Body of pancreas (tissue), 4 donors: ENCODE measurements around the gene CLEC11A. TPM values are rescaled to one million over a fixed set of nuclear protein-coding genes. Genes with fewer than 3 reads are reported as not detected.
"Not testable (repeated sequence)": the region's sequence is repeated elsewhere in the genome, so short reads cannot be mapped to it uniquely, and the experiment has no call there.

Experiments
- ATAC-seq: fragments of 150-250 bp; one replicate; pipeline ENCODE4 v1.9.1; 2016
- DNase-seq, 4 donors: peaks; one replicate each; pipeline ENCODE4 v3.0.0-alpha.2; 2019
- H3K27ac ChIP-seq, 4 donors: fragments of 200-600 bp; sonication (generic); 1 replicate in 3 of 4; 2 replicates in 1 of 4; pipeline versions ENCODE4 v1.5.1 to v1.6.1; 2016 to 2019; ENCODE audit warnings: mild to moderate bottlenecking in 1 of 4, mixed read lengths in 1 of 4, moderate library complexity in 1 of 4
- H3K27me3 ChIP-seq, 2 donors: fragments of 200-600 bp; sonication (generic); one replicate each; pipeline ENCODE4 v1.6.0; 2016; ENCODE audit warnings: mild to moderate bottlenecking in 1 of 2
- H3K36me3 ChIP-seq, 2 donors: fragments of 200-600 bp; sonication (generic); replicated peaks in 1 of 2; 2 replicates each; pipeline ENCODE4 v1.5.1; 2016; ENCODE audit warnings: low read depth in 2 of 2; ENCODE audit not compliant: insufficient read depth in 1 of 2
- H3K4me1 ChIP-seq: fragments of 200-600 bp; sonication (generic); one replicate; pipeline ENCODE4 v1.6.0; 2016
- H3K4me3 ChIP-seq, 2 donors: fragments of 200-600 bp; sonication (generic); 1 replicate in 1 of 2; 2 replicates in 1 of 2; pipeline ENCODE4 v1.5.1; 2016 to 2019
- H3K9me3 ChIP-seq, 3 donors: fragments of 200-600 bp; sonication (generic); 1 replicate in 2 of 3; 2 replicates in 1 of 3; pipeline ENCODE4 v1.5.1; 2016
- POLR2A ChIP-seq, 3 donors: fragments of 450-650 bp; IDR thresholded peaks; one replicate each; pipeline ENCODE4 v1.6.1; 2016; ENCODE audit warnings: antibody characterized with exemption in 3 of 3, mild to moderate bottlenecking in 2 of 3
- WGBS, 2 donors: methylation state at CpG; one replicate each; pipeline ENCODE4 v1.1.5; 2017; 5-methylcytosine and 5-hydroxymethylcytosine counted together
- intact Hi-C: fragments of 100-400 bp; cut with DNase I; formaldehyde crosslinking; loops from one replicate; pipeline ENCODE4 v1.15.1; 2023
- total RNA-seq, 2 donors: library from RNA; depleted of rRNA; stranded (reverse); fragments of >200 nt; gene quantifications; one replicate each; pipeline ENCODE4 v1.1.0, GENCODE V29; 2016
- TF ChIP-seq, protein P1 (sequence below), 7 experiments: fragments of 450-650 bp in 4 of 7; fragments of 200-600 bp in 3 of 7; sonication (generic) in 3 of 7; IDR thresholded peaks; one replicate each; pipeline ENCODE4 v1.5.1; 2016 to 2019; ENCODE audit warnings: antibody characterized with exemption in 7 of 7

The CLEC11A gene
- total RNA-seq, 2 donors from 2014 or later = 5.2 to 24.1 TPM

DNA sequence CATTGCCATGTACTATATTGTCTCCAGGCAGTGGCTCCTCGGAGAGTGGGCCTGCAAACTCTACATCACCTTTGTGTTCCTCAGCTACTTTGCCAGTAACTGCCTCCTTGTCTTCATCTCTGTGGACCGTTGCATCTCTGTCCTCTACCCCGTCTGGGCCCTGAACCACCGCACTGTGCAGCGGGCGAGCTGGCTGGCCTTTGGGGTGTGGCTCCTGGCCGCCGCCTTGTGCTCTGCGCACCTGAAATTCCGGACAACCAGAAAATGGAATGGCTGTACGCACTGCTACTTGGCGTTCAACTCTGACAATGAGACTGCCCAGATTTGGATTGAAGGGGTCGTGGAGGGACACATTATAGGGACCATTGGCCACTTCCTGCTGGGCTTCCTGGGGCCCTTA lies 47.7 kb downstream of the CLEC11A start:
- intact Hi-C loops = no loop called here
- peaks cover 0 to 5% (median 0%) of the 10 kb centered on the region in 3 donors for H3K9me3 ChIP-seq
- H3K27ac ChIP-seq = no peak overlapping the region
- no peaks in the 10 kb centered on the region for H3K27me3 ChIP-seq
- no peak overlapping the region for H3K4me3 ChIP-seq
- ATAC-seq = no peak
- H3K36me3 ChIP-seq = no peaks in the 10 kb centered on the region
- WGBS, 2 donors = 69 to 75% methylated on average over 9 to 13 of the region's 13 CpGs
- no peak for DNase-seq
- TF ChIP-seq, protein P1, sequence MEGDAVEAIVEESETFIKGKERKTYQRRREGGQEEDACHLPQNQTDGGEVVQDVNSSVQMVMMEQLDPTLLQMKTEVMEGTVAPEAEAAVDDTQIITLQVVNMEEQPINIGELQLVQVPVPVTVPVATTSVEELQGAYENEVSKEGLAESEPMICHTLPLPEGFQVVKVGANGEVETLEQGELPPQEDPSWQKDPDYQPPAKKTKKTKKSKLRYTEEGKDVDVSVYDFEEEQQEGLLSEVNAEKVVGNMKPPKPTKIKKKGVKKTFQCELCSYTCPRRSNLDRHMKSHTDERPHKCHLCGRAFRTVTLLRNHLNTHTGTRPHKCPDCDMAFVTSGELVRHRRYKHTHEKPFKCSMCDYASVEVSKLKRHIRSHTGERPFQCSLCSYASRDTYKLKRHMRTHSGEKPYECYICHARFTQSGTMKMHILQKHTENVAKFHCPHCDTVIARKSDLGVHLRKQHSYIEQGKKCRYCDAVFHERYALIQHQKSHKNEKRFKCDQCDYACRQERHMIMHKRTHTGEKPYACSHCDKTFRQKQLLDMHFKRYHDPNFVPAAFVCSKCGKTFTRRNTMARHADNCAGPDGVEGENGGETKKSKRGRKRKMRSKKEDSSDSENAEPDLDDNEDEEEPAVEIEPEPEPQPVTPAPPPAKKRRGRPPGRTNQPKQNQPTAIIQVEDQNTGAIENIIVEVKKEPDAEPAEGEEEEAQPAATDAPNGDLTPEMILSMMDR (IDR thresholded peaks at IDR 0.05) = no peak
- H3K4me1 ChIP-seq = no peaks in the 10 kb centered on the region

DNA sequence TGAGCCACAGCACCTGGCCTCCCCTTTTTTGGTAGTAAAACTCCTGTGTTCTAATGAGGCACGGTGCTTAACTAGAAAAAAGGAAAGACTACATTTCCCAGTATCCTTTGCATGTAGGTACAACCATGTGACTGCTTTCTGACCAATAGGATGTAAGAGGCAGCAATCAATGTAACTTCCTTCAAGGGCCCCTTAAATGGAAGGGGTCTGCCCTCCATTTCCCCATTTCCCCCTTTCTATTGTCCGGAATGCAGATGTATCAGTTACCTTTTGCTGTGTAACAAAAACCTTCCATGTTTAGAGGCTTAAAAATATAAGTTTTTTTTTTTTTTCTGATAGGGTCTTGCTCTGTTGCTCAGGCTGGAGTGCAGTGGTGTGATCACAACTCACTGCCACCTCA lies 49.3 kb downstream of the CLEC11A start:
- ATAC-seq (no peak), DNase-seq (no peak)
- H3K27ac ChIP-seq = no peak overlapping the region
- no peaks in the 10 kb centered on the region for H3K4me1 ChIP-seq
- no peaks in the 10 kb centered on the region for H3K36me3 ChIP-seq
- TF ChIP-seq, protein P1 (IDR thresholded peaks at IDR 0.05) = no peak
- no peak for TF ChIP-seq POLR2A (IDR thresholded peaks at IDR 0.05)
- peaks cover 0 to 5% (median 0%) of the 10 kb centered on the region in 3 donors for H3K9me3 ChIP-seq
- 50 to 57% methylated on average over 2 of the region's 2 CpGs for WGBS, 2 donors
- no peak overlapping the region for H3K4me3 ChIP-seq
- H3K27me3 ChIP-seq = no peaks in the 10 kb centered on the region
- intact Hi-C loops = no loop called here

DNA sequence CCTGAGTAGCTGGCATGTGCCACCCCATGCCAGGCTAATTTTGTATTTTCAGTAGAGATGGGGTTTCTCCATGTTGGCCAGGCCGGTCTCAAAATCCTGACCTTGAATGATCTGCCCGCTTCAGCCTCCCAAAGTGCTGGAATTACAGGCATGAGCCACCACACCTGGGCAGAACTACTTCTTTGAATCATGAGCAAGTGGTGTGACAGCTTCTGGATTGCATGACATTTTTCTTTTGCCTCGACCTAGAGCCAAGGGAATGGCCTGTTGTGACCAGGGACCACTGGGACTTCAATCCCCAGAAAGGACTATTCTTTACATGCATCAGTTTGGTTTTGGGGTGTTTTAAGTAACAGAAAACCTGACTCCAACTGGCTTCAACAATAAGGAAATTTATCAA lies 49.7 kb downstream of the CLEC11A start:
- H3K9me3 ChIP-seq, intact Hi-C loops, H3K4me1 ChIP-seq, DNase-seq, H3K27ac ChIP-seq, H3K27me3 ChIP-seq, H3K4me3 ChIP-seq, H3K36me3 ChIP-seq, ATAC-seq: not testable (repeated sequence)
- WGBS, 2 donors = 53 to 65% methylated on average over 3 of the region's 3 CpGs

DNA sequence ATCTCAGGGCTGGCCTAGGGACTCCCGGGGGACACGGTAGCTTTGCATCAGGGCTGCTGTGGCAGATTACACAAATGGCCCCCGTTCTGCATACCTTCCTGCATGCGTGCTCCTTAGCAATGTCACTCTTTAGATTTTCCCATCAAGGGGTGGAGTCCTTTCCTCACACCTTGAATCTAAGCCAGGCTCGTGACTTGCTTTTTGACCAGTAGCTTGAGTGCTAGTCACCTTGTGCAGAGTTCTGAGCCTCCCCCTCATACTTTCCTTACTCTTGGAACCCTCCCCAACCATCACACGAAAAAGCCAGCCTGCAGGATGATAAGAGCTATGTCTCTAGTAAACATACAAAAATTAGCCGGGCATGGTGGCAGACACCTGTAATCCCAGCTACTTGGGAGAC lies 50.3 kb downstream of the CLEC11A start:
- intact Hi-C loops, DNase-seq, H3K36me3 ChIP-seq, H3K9me3 ChIP-seq, H3K27me3 ChIP-seq, H3K27ac ChIP-seq, H3K4me1 ChIP-seq, H3K4me3 ChIP-seq, ATAC-seq: not testable (repeated sequence)
- WGBS, 2 donors = 38 to 55% methylated on average over 2 to 7 of the region's 7 CpGs

Other genes with a start within 250 kb of the CLEC11A start
- gene EMC10, start 246.9 kb upstream of the CLEC11A start, total RNA-seq = 10 to 100 TPM; 60.3 to 68.0 TPM
- 1 to 10 TPM in 1 of 2 donors, not detected in 1; 1.0 TPM for gene GARIN5A, start 246.5 kb upstream of the CLEC11A start, total RNA-seq
- 1 to 10 TPM; 5.6 to 7.5 TPM for gene JOSD2, start 212.2 kb upstream of the CLEC11A start, total RNA-seq
- gene ASPDH, start 209.5 kb upstream of the CLEC11A start, total RNA-seq = not detected
- gene LRRC4B, start 154.9 kb upstream of the CLEC11A start, total RNA-seq = 10 to 100 TPM in 1 of 2 donors, under 1 TPM in 1; 0.26 to 10.5 TPM
- gene SYT3, start 83.5 kb upstream of the CLEC11A start, total RNA-seq = under 1 TPM; 0.33 to 0.52 TPM
- gene C19orf81, start 73.9 kb upstream of the CLEC11A start, total RNA-seq = not detected
- 1 to 10 TPM in 1 of 2 donors, under 1 TPM in 1; 0.26 to 2.3 TPM for gene SHANK1, start 3.6 kb upstream of the CLEC11A start, total RNA-seq
- gene GPR32, start 47.1 kb downstream of the CLEC11A start, total RNA-seq = not detected
- gene ACP4, start 67.1 kb downstream of the CLEC11A start, total RNA-seq = not detected
- 100 to 1,000 TPM; 937 to 947 TPM for gene KLK1, start 100.4 kb downstream of the CLEC11A start, total RNA-seq
- not detected for gene KLK15, start 110.2 kb downstream of the CLEC11A start, total RNA-seq
- not detected for gene KLK3, start 131.6 kb downstream of the CLEC11A start, total RNA-seq
- not detected for gene KLK2, start 150.1 kb downstream of the CLEC11A start, total RNA-seq
- not detected for gene KLK4, start 188.0 kb downstream of the CLEC11A start, total RNA-seq
- gene KLK5, start 229.7 kb downstream of the CLEC11A start, total RNA-seq = not detected
- gene KLK6, start 246.2 kb downstream of the CLEC11A start, total RNA-seq = not detected